MCF 10A (cell line): Measurements from ENCODE around the gene PLEK2. TPM values are rescaled to one million over a fixed set of nuclear protein-coding genes. Genes with fewer than 3 reads are reported as not detected.
A peak's percentile ranks its signal among the peaks of the same experiment; 100 is the strongest.
"Not testable (repeated sequence)": the region's sequence is repeated elsewhere in the genome, so short reads cannot be mapped to it uniquely, and the experiment has no call there.

ENCODE experiments used
- BruUV-seq: library from RNA; stranded (reverse); fragments of 400-500 nt; replicated peaks from 2 replicates; lab custom pipeline; 2021; lab: Mats Ljungman, UMichigan
- CTCF ChIA-PET: fragments of 300-600 bp; sonication (Branson Sonifier 250); formaldehyde crosslinking; extraction: SDS; loops from one replicate; lab custom pipeline; 2021; ENCODE audit warnings: antibody characterized with exemption, inconsistent platforms; lab: Yijun Ruan, JAX
- POLR2A ChIA-PET: fragments of 300-600, 350-650 bp; sonication (Branson Sonifier 250); formaldehyde crosslinking; extraction: SDS; loops from one replicate; lab custom pipeline; 2020; ENCODE audit warnings: antibody characterized with exemption, inconsistent platforms; lab: Yijun Ruan, JAX
- DNase-seq: peaks from one replicate; pipeline ENCODE4 v3.0.0-alpha.2; 2018; ENCODE audit not compliant: unreplicated experiment
- H3K27ac Mint-ChIP-seq: one replicate; pipeline ENCODE4 v1.8.0; 2022; ENCODE audit warnings: mild to moderate bottlenecking, low read depth, mixed read lengths; ENCODE audit not compliant: unreplicated experiment
- H3K27me3 Mint-ChIP-seq: one replicate; pipeline ENCODE4 v1.8.0; 2022; ENCODE audit warnings: mixed read lengths; ENCODE audit not compliant: insufficient read depth, unreplicated experiment
- H3K36me3 Mint-ChIP-seq: one replicate; pipeline ENCODE4 v1.8.0; 2022; ENCODE audit warnings: mild to moderate bottlenecking, moderate library complexity, mixed read lengths; ENCODE audit not compliant: insufficient read depth, unreplicated experiment
- H3K4me1 Mint-ChIP-seq: one replicate; pipeline ENCODE4 v1.8.0; 2022; ENCODE audit warnings: mixed read lengths; ENCODE audit not compliant: insufficient read depth, unreplicated experiment
- H3K4me3 Mint-ChIP-seq: one replicate; pipeline ENCODE4 v1.8.0; 2022; ENCODE audit warnings: mild to moderate bottlenecking, moderate library complexity, mixed read lengths; ENCODE audit not compliant: unreplicated experiment
- H3K9me3 Mint-ChIP-seq: one replicate; pipeline ENCODE4 v1.8.0; 2022; ENCODE audit warnings: mixed read lengths; ENCODE audit not compliant: unreplicated experiment
- CTCF ChIP-seq: fragments of 200-600 bp; IDR thresholded peaks from one replicate; pipeline ENCODE4 v1.8.0; 2022; ENCODE audit warnings: antibody characterized with exemption, mild to moderate bottlenecking; ENCODE audit not compliant: unreplicated experiment
- intact Hi-C: fragments of 100-400 bp; cut with micrococcal nuclease; formaldehyde crosslinking; loops from 2 replicates; pipeline ENCODE4 v1.14.1; 2022
- total RNA-seq: library from RNA; stranded (reverse); gene quantifications from 2 replicates; pipeline ENCODE4 v1.2.3, GENCODE V29; 2022

Gene PLEK2
- total RNA-seq, 1 experiment from 2014 or later, result 39.9 TPM

DNA sequence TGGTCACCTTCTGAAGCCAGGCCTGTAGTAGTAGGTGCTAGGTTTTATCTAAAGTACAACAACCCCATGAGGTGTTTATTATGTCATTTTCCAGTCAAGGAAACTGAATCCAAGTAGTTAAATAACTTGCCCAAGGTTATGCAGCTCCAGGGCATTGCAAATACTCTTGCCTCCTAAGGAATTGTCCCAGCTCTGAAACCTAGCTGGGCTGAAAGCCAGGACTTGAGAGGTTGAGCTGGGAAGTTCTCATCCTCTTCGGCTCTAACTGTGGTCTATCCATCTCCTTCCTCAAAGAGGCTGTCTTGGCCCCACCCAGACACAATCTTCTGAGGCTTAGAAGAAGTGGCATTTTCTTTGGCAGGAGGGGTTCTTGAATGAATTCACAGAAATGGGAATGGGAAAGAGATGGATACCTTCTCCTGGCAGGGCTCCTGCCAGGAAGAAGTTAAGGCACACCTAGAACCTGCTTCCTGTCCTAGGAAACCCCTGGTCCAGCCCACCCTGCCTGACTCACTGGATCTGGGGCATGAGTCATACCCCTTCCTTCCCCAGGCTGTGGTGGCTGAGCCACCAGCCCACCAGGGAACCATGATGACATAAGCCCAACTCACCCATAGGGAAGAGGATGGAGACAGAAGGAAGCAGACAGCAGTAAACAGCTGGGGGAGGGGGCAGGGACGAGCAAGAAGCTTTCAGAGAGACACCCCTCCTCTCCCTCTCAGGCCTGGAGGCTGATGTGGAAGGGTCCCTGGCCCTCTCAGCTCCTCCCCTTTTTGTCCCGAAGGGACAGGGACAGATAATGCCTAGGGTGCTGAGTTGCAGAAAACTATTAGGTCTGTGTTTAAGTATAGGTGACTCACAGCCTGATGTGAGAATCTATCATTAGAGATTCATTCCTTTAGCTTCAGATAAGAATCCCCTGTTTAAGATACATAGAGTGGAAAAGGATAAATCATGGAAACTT lies 2.1 kb upstream of the PLEK2 start:
- no peak for TF ChIP-seq CTCF
- H3K27ac Mint-ChIP-seq, result no peak overlapping the region
- POLR2A ChIA-PET, result interaction anchor here (0.6 to 1.6 kb wide), 3 partner anchors 54 to 167 kb away, joined by 3 to 4 read pairs (median 3); partner anchors contain the start of genes ATP6V1D and EIF2S1
- H3K4me3 Mint-ChIP-seq, result no peak overlapping the region
- H3K36me3 Mint-ChIP-seq, result no peaks in the 10 kb centered on the region
- peak; percentile 85 for DNase-seq
- CTCF ChIA-PET, result interaction anchor here (0.5 to 3.4 kb wide), 8 partner anchors 10 to 185 kb away, joined by 3 to 19 read pairs (median 6); no protein-coding TSS in a partner anchor
- intact Hi-C loops, result no loop called here
- peaks cover 34% of the 10 kb centered on the region for H3K4me1 Mint-ChIP-seq
- no peaks in the 10 kb centered on the region for H3K9me3 Mint-ChIP-seq
- BruUV-seq, result no TSS peak
- H3K27me3 Mint-ChIP-seq, result no peaks in the 10 kb centered on the region

- Mint-ChIP-seq H3K4me3 (peak overlapping the region; percentile 84), H3K27me3 (no peaks in the 10 kb centered on the region), H3K36me3 (no peaks in the 10 kb centered on the region), H3K27ac (no peak overlapping the region), H3K4me1 (peaks cover 24% of the 10 kb centered on the region), H3K9me3 (no peaks in the 10 kb centered on the region)
- TSS peak; percentile 40 for BruUV-seq
- CTCF ChIA-PET, result interaction anchor here (0.6 to 2.4 kb wide), 4 partner anchors 11 to 1898 kb away, joined by 3 to 19 read pairs (median 4); no protein-coding TSS in a partner anchor
- DNase-seq, result no peak
- TF ChIP-seq CTCF, result no peak
- POLR2A ChIA-PET, result interaction anchor here (0.7 to 1.8 kb wide), 4 partner anchors 17 to 1132 kb away, joined by 3 to 13 read pairs (median 6); partner anchors contain the start of genes ATP6V1D and EIF2S1
- intact Hi-C loops, result no loop called here
These were observed 595 bp downstream of the PLEK2 start for GRCh38 chr14:67411370-67411769.

GRCh38 chr14:67410313-67410712 lies 1.7 kb downstream of the PLEK2 start:
- no peaks in the 10 kb centered on the region for H3K27me3 Mint-ChIP-seq
- no peaks in the 10 kb centered on the region for H3K36me3 Mint-ChIP-seq
- no peak for TF ChIP-seq CTCF
- no TSS peak for BruUV-seq
- CTCF ChIA-PET, result interaction anchor here (0.8 to 2.9 kb wide), 3 partner anchors 17 to 161 kb away, joined by 3 to 13 read pairs (median 4); no protein-coding TSS in a partner anchor
- no peak overlapping the region for H3K4me3 Mint-ChIP-seq
- DNase-seq, result no peak
- POLR2A ChIA-PET, result no interaction called here
- intact Hi-C loops, result no loop called here
- peaks cover 24% of the 10 kb centered on the region for H3K4me1 Mint-ChIP-seq
- H3K9me3 Mint-ChIP-seq, result no peaks in the 10 kb centered on the region
- H3K27ac Mint-ChIP-seq, result no peak overlapping the region

DNA sequence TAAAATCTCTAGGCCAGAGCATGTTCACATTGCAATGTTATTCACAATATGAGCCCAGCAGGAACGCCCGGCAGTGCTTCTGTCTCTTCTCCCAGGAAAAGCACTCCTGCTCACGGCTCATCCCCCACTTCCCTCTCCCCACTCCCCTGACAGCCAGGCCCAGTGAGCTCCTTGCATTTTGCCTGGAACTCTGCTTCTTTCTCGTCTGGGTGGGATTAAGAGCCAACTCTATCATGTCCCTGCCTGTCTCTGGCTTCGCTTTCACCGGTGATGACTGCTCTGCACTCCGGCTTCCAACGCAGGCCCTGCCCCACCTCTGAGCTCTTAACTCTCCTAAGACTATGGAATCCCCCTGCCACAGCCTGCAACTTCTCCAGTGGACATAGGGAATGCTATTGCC lies 2.5 kb downstream of the PLEK2 start:
- ChIA-PET POLR2A (interaction anchor here (0.6 kb wide), 1 partner anchor 12 kb away, joined by 3 read pairs; no protein-coding TSS in a partner anchor), CTCF (interaction anchor here (0.6 to 2.9 kb wide), 5 partner anchors 11 to 1987 kb away, joined by 3 to 13 read pairs (median 3); no protein-coding TSS in a partner anchor)
- Mint-ChIP-seq H3K4me1 (peaks cover 24% of the 10 kb centered on the region), H3K27me3 (no peaks in the 10 kb centered on the region), H3K4me3 (no peak overlapping the region), H3K9me3 (no peaks in the 10 kb centered on the region), H3K27ac (peak overlapping the region; percentile 27), H3K36me3 (no peaks in the 10 kb centered on the region)
- DNase-seq, result no peak
- no TSS peak for BruUV-seq
- TF ChIP-seq CTCF, result no peak
- intact Hi-C loops, result no loop called here

DNA sequence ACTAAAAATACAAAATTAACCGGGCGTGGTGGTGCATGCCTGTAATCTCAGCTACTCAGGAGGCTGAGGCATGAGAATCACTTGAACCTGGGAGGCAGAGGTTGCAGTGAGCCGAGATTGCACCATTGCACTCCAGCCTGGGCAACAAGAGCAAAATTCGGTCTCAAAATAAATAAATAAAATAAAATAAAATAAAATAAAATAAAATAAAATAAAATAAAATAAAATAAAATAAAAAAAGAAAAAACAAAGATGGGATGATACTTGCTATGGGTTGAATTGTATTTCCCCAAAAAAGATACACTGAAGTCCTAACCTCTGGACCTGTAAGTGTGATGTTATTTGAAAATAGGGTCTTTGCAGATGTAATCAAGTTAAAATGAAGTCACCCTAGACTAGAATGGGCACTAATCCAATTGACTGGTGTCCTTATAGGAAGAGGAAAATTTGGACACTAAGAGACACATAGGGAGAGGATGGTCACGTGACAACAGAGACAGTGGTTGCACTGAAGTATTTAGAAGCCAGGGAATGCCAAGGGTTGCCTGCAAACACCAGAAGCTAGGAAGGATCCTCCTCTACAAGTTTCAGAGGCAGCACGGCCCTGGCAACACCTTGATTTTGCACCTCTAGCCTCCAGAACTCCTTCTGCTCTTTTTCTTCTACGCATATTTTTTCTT lies 3.7 kb downstream of the PLEK2 start:
- DNase-seq, H3K27me3 Mint-ChIP-seq, BruUV-seq, H3K36me3 Mint-ChIP-seq, H3K4me3 Mint-ChIP-seq, H3K9me3 Mint-ChIP-seq, POLR2A ChIA-PET, intact Hi-C loops, H3K27ac Mint-ChIP-seq: not testable (repeated sequence)
- CTCF ChIA-PET, result interaction anchor here (0.6 to 2.9 kb wide), 3 partner anchors 19 to 204 kb away, joined by 3 to 13 read pairs (median 3); no protein-coding TSS in a partner anchor
- peaks cover 16% of the 10 kb centered on the region for H3K4me1 Mint-ChIP-seq
